Ramos (cell line): ENCODE data around the gene DLX1.
"Not testable (repeated sequence)": the region's sequence is repeated elsewhere in the genome, so short reads cannot be mapped to it uniquely, and the experiment has no call there.

Experiments
- in situ Hi-C: fragments of 300-500 bp; cut with MboI; formaldehyde crosslinking; loops from one replicate; pipeline ENCODE4 v1.14.3; 2022; ENCODE audit warnings: low sequenced_read_pairs; ENCODE audit not compliant: unreplicated experiment

Gene DLX1

GRCh38 chr2:172062402-172063004 lies 22.8 kb upstream of the DLX1 start:
- in situ Hi-C loops: no loop called here

GRCh38 chr2:172063446-172063845 lies 21.9 kb upstream of the DLX1 start:
- in situ Hi-C loops: no loop called here

- in situ Hi-C loops: no loop called here
Measured at GRCh38 chr2:172065111-172065510, 20.2 kb upstream of the DLX1 start.

- in situ Hi-C loops: no loop called here
Measured at GRCh38 chr2:172066394-172066886, 18.9 kb upstream of the DLX1 start.

GRCh38 chr2:172067905-172068304 lies 17.4 kb upstream of the DLX1 start:
- in situ Hi-C loops: not testable (repeated sequence)

- in situ Hi-C loops: no loop called here
Measured at GRCh38 chr2:172070936-172071335, 14.4 kb upstream of the DLX1 start.

- in situ Hi-C loops: no loop called here
Measured at GRCh38 chr2:172072303-172072702, 13.0 kb upstream of the DLX1 start.

GRCh38 chr2:172072706-172073105 lies 12.6 kb upstream of the DLX1 start:
- in situ Hi-C loops: no loop called here

- in situ Hi-C loops: no loop called here
Measured at GRCh38 chr2:172073518-172073917, 11.8 kb upstream of the DLX1 start.

- in situ Hi-C loops: no loop called here
Measured at GRCh38 chr2:172074254-172074653, 11.1 kb upstream of the DLX1 start.

- in situ Hi-C loops: no loop called here
Measured at GRCh38 chr2:172079416-172079815, 5.9 kb upstream of the DLX1 start.

- in situ Hi-C loops: no loop called here
Measured at GRCh38 chr2:172079838-172080640, 5.3 kb upstream of the DLX1 start.

- in situ Hi-C loops: no loop called here
Measured at GRCh38 chr2:172080641-172081220, 4.6 kb upstream of the DLX1 start.

- in situ Hi-C loops: no loop called here
Measured at GRCh38 chr2:172081221-172082022, 3.9 kb upstream of the DLX1 start.

- in situ Hi-C loops: no loop called here
Measured at GRCh38 chr2:172082105-172082943, 3.0 kb upstream of the DLX1 start.

GRCh38 chr2:172082944-172083627 lies 2.2 kb upstream of the DLX1 start:
- in situ Hi-C loops: no loop called here

GRCh38 chr2:172083628-172084394 lies 1.5 kb upstream of the DLX1 start:
- in situ Hi-C loops: no loop called here

GRCh38 chr2:172084395-172084644 lies 987 bp upstream of the DLX1 start:
- in situ Hi-C loops: no loop called here
